A549 (cell line): ENCODE results near the gene PKN2. TPM values are rescaled to one million over a fixed set of nuclear protein-coding genes. Genes with fewer than 3 reads are reported as not detected.
A peak's percentile ranks its signal among the peaks of the same experiment; 100 is the strongest.

Source experiments
- ATAC-seq, 2 experiments: fragments of 200-7000 bp in 1 of 2; fragments of >200 bp in 1 of 2; cut with Nextera tagmentation in 1 of 2; cut with Tn5 transposase in 1 of 2; 3 replicates each; pipeline versions ENCODE4 v1.8.0 to v1.9.1; 2018 to 2020; ENCODE audit warnings: mild to moderate bottlenecking in 1 of 2, moderate library complexity in 1 of 2
- CTCF ChIA-PET: fragments of 300-600 bp; sonication (Branson Sonifier 250); formaldehyde crosslinking; extraction: SDS; loops from one replicate; lab custom pipeline; 2021; ENCODE audit warnings: antibody characterized with exemption, inconsistent platforms; lab: Yijun Ruan, JAX
- POLR2A ChIA-PET: fragments of 350-600 bp; formaldehyde crosslinking; extraction: SDS; loops from one replicate; lab custom pipeline; 2021; ENCODE audit warnings: antibody characterized with exemption, inconsistent platforms; lab: Yijun Ruan, JAX
- DNase-seq, 2 experiments: peaks; one replicate each; pipeline versions ENCODE4 v3.0.0 to v3.0.0-alpha.2; 2011 to 2016; ENCODE audit warnings: low read depth in 1 of 2, low spot score in 1 of 2
- FAIRE-seq: peaks from 2 replicates; lab custom pipeline; 2011; peaks lifted over from hg19 to GRCh38; lab: Jason Lieb, UNC
- H3K27ac ChIP-seq, 2 experiments: fragments of >200 bp; sonication (Bioruptor Twin); formaldehyde crosslinking; 3 replicates each; pipeline ENCODE4 v1.5.1; 2016 to 2017
- H3K4me1 ChIP-seq: fragments of >200 bp; sonication (Bioruptor Twin); formaldehyde crosslinking; 3 replicates; pipeline ENCODE4 v1.6.1; 2016
- H3K4me2 ChIP-seq: fragments of >200 bp; sonication (Bioruptor Twin); formaldehyde crosslinking; 3 replicates; pipeline ENCODE4 v1.6.1; 2016
- H3K4me3 ChIP-seq: fragments of >200 bp; sonication (Bioruptor Twin); formaldehyde crosslinking; 3 replicates; pipeline ENCODE4 v1.5.1; 2016
- H3K9me3 ChIP-seq: fragments of >200 bp; sonication (Bioruptor Twin); formaldehyde crosslinking; 3 replicates; pipeline ENCODE4 v1.6.1; 2016
- CHD2 ChIP-seq: fragments of 150-350 bp; IDR thresholded peaks from 2 replicates; pipeline ENCODE4 v1.6.1; 2014; ENCODE audit warnings: low read length; ENCODE audit not compliant: partially characterized antibody
- E2F6 ChIP-seq: IDR thresholded peaks from 2 replicates; pipeline ENCODE4 v1.6.1; 2012; ENCODE audit warnings: low read depth, borderline replicate concordance
- EHF ChIP-seq: fragments of 250-450 bp; sonication (Bioruptor Pico); IDR thresholded peaks from 2 replicates; pipeline ENCODE4 v1.5.0; 2020; ENCODE audit warnings: mild to moderate bottlenecking
- EHMT2 ChIP-seq: fragments of 200-600 bp; sonication (generic); IDR thresholded peaks from 2 replicates; pipeline ENCODE4 v1.6.1; 2016; ENCODE audit warnings: antibody characterized with exemption, low read depth, mild to moderate bottlenecking, moderate library complexity
- ELK1 ChIP-seq: fragments of 150-350 bp; IDR thresholded peaks from 2 replicates; pipeline ENCODE4 v1.6.1; 2014; ENCODE audit warnings: low read depth, mild to moderate bottlenecking, low read length
- EP300 ChIP-seq, 2 experiments: fragments of >200 bp; sonication (Bioruptor Twin); formaldehyde crosslinking; IDR thresholded peaks; 2 replicates in 1 of 2; 3 replicates in 1 of 2; pipeline ENCODE4 v1.6.1; 2016 to 2017
- HMGXB4 ChIP-seq: fragments of 250-450 bp; sonication (Bioruptor Pico); IDR thresholded peaks from 2 replicates; pipeline ENCODE4 v1.5.0; 2021; ENCODE audit warnings: mild to moderate bottlenecking, moderate library complexity, borderline replicate concordance
- HOXA7 ChIP-seq: fragments of 250-450 bp; sonication (Bioruptor Pico); IDR thresholded peaks from 2 replicates; pipeline ENCODE4 v1.5.0; 2020; ENCODE audit warnings: mild to moderate bottlenecking, moderate library complexity
- KDM5A ChIP-seq: fragments of 200-600 bp; sonication (generic); IDR thresholded peaks from 2 replicates; pipeline ENCODE4 v1.6.1; 2016; ENCODE audit warnings: antibody characterized with exemption, mild to moderate bottlenecking
- MAFK ChIP-seq: fragments of 450-650 bp; IDR thresholded peaks from 2 replicates; pipeline ENCODE4 v1.6.1; 2014; ENCODE audit not compliant: partially characterized antibody
- MAX ChIP-seq: IDR thresholded peaks from 2 replicates; pipeline ENCODE4 v1.6.1; 2012
- NR3C1 ChIP-seq: fragments of >200 bp; sonication (Bioruptor Twin); formaldehyde crosslinking; IDR thresholded peaks from 3 replicates; pipeline ENCODE4 v1.6.1; 2017
- RFX5 ChIP-seq: fragments of 450-650 bp; IDR thresholded peaks from 2 replicates; pipeline ENCODE4 v1.7.1; 2014; ENCODE audit warnings: antibody characterized with exemption, mild to moderate bottlenecking, moderate library complexity
- WGBS: methylation state at CpG from one replicate; pipeline ENCODE4 v1.1.6; 2017; ENCODE audit errors: missing lambda C conversion rate; 5-methylcytosine and 5-hydroxymethylcytosine counted together
- polyA plus RNA-seq, 4 experiments: library from polyadenylated mRNA; depleted of rRNA in 3 of 4; stranded (reverse); fragments of >200 nt; fragmentation: RNase III in 1 of 4; extraction: RNeasy Plus Mini Kit Qiagen cat#74134 plus additional on column Dnase treatment in 1 of 4; gene quantifications; 2 replicates in 3 of 4; 3 replicates in 1 of 4; pipeline ENCODE4 v1.2.3, GENCODE V29; 2011 to 2017

Gene PKN2
- polyA plus RNA-seq, 2 of the 4 experiments (the other 2 are of a cell fraction), result 14.4 to 39.6 TPM

- TF ChIP-seq ELK1, result no peak
- no peak for TF ChIP-seq E2F6
- no peak for TF ChIP-seq EHMT2
- no peak for TF ChIP-seq KDM5A
- TF ChIP-seq MAX, result no peak
Observed at GRCh38 chr1:88729297-88729696, 45.2 kb downstream of the PKN2 start (continued).

- Histone ChIP-seq H3K4me2 (no peak overlapping the region), H3K27ac (no peak overlapping the region), H3K4me1 (peaks cover 17% of the 10 kb centered on the region), H3K9me3 (0 out of 3 replicates have a peak, but pooled peaks cover 2% of the 10 kb centered on the region), H3K4me3 (no peak overlapping the region)
- DNase-seq (no peak), ATAC-seq (no peak), FAIRE-seq (no peak)
- ChIA-PET POLR2A (no interaction called here), CTCF (no interaction called here)
- WGBS, result 97% methylated on average over 4 of the region's 4 CpGs
- no peak for TF ChIP-seq MAFK
Observed at GRCh38 chr1:88730132-88730675, 46.1 kb downstream of the PKN2 start.

- no peak overlapping the region for H3K4me3 ChIP-seq
- peak overlapping the region; percentile 53 for H3K4me2 ChIP-seq
- WGBS, result 86% methylated on average over 2 of the region's 2 CpGs
- ChIA-PET CTCF (no interaction called here), POLR2A (interaction anchor here (0.5 to 1.3 kb wide), 2 partner anchors 9 to 46 kb away, joined by 3 to 4 read pairs; partner anchors contain the start of gene PKN2)
- no peak overlapping the region for H3K27ac ChIP-seq
- TF ChIP-seq HMGXB4 (CRISPR knock-in tag) (no peak), HOXA7 (no peak), CHD2 (no peak), EHF (CRISPR knock-in tag) (no peak), ELK1 (no peak), EP300 (IDR thresholded peaks at IDR 0.05) (no peak), EHMT2 (no peak), NR3C1 (no peak), RFX5 (no peak)
- DNase-seq, result no peak
- 0 out of 3 replicates have a peak, but pooled peaks cover 2% of the 10 kb centered on the region for H3K9me3 ChIP-seq
- peaks cover 17% of the 10 kb centered on the region for H3K4me1 ChIP-seq
- no peak for ATAC-seq
- no peak for FAIRE-seq
Observed at GRCh38 chr1:88730995-88731394, 46.9 kb downstream of the PKN2 start.
